GM13977 (cell line): ENCODE measurements around the gene GCSH.

Experiments
- DNase-seq: peaks from one replicate; pipeline ENCODE4 v3.0.0; 2012; ENCODE audit warnings: low spot score
- in situ Hi-C: fragments of 300-500 bp; cut with MboI; formaldehyde crosslinking; loops from one replicate; pipeline ENCODE4 v1.12.0; 2022; ENCODE audit warnings: low sequenced_read_pairs, low pct_unique_long_range_greater_than_20kb, mixed read lengths, inconsistent platforms; ENCODE audit not compliant: unreplicated experiment
- TF ChIP-seq, protein P1 (sequence below): IDR thresholded peaks from 2 replicates; pipeline ENCODE4 v1.5.1; 2012; ENCODE audit warnings: mild to moderate bottlenecking, control low read depth; ENCODE audit not compliant: insufficient read depth; ENCODE audit errors: extremely low read depth, missing control alignments

GCSH gene

DNA sequence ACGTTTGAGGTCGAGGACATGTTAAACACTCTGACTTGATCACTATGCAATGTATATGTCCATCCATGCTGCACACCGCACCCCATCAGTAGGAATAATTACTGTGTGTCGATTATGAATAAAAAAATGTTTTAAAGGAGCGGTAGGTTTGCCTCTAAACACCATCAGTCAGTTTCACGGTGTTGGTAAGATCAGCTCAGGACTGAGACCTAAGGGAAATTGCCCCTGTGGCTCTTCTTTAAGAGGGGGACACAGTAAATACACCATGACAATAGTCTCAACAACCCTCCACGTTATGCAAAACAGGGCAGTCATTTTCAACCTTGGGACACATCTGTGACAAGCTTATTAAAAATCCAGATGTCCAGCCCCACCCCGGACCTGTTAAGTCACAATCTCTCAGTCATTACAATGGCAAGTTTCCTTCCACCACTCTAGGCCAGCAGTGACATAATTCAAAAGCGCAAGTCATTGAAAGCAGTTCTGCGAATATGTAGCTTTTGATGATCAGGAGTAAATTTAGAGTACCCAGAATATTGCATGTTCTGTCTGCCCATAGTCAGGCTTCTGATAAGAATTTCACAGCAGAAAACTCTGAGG, 59.3 kb downstream of the GCSH start:
- peak; percentile 23 for DNase-seq
- in situ Hi-C loops = no loop called here
- TF ChIP-seq, protein P1, sequence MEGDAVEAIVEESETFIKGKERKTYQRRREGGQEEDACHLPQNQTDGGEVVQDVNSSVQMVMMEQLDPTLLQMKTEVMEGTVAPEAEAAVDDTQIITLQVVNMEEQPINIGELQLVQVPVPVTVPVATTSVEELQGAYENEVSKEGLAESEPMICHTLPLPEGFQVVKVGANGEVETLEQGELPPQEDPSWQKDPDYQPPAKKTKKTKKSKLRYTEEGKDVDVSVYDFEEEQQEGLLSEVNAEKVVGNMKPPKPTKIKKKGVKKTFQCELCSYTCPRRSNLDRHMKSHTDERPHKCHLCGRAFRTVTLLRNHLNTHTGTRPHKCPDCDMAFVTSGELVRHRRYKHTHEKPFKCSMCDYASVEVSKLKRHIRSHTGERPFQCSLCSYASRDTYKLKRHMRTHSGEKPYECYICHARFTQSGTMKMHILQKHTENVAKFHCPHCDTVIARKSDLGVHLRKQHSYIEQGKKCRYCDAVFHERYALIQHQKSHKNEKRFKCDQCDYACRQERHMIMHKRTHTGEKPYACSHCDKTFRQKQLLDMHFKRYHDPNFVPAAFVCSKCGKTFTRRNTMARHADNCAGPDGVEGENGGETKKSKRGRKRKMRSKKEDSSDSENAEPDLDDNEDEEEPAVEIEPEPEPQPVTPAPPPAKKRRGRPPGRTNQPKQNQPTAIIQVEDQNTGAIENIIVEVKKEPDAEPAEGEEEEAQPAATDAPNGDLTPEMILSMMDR = no peak

DNA sequence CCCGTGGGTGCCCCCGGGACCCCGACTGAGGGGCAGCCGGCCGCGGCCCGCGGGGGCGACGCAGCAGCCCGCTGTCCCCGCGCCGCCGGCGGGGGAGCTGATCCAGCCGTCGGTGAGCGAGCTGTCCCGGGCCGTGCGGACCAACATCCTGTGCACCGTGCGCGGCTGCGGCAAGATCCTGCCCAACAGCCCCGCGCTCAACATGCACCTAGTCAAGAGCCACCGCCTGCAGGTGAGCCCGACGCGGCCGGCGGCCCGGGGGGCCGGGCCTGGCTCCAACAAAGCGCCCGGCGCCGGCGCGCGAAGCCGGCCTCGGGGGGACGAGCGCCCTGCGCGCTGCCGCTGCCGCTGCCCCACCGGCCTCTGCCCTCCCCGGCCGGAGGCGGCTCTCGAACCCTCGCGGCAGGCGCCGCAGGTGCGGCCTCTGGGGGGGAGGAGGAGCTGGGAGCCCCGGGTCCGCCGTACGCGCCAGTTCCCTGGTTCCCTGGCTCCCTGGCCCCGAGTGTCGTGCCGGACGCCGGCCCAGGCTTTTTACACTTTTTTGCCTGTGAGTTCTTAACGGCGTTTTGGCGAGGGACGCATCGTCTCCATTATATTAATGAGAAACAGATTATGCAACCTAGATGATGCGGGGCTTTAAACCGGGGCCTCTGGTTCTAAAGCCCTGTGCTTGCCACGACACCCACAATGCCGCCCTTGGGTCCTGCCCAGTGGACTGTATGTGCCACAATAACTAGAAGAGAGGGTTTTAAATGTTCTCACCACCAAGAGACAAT, 60.0 kb downstream of the GCSH start:
- in situ Hi-C loops = no loop called here
- DNase-seq = peak; percentile 73
- TF ChIP-seq, protein P1 = peak; percentile 21

DNA sequence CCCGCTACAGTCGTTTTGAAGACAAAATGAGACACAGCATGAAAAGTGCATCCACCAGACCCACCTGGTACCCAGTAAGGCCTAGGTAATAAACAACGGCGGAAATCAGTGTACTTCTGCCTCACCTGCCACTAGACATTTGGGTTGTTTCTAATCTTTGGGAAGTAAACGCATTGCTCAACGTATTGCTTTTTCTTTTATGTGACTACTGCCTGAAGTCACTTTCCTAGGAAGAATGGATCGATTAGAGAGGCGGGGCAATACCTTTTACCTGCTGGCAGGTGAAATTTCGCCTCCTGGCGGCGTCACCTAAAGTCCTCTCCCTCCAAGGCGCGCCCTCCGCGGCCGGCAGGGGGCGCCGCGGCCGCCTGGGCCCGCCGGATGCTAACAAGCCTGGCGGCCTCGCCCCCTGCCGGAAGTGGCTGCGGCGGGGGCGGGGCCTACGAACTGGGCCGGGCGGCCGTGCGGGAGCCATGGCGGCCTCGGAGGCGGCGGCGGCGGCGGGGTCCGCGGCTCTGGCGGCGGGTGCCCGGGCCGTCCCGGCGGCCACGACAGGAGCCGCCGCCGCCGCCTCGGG, 60.7 kb downstream of the GCSH start, which contains the start of gene ATMIN:
Gene ATMIN, plus strand, starts transcription at position 445 of the 577 bp plus-strand sequence. Its CDS starts 29 bp downstream, at position 474.
- DNase-seq = peak; percentile 98
- TF ChIP-seq, protein P1 = peak; percentile 100
- in situ Hi-C loops = no loop called here
